Testis (tissue), 3 donors: Measurements from ENCODE around the gene COX7B2. TPM values are rescaled to one million over a fixed set of nuclear protein-coding genes. Genes with fewer than 3 reads are reported as not detected.

Source experiments
- DNase-seq: peaks from one replicate; pipeline ENCODE4 v3.0.0-alpha.2; 2019
- H3K27ac ChIP-seq, 2 donors: fragments of 200-600 bp; sonication (generic); one replicate each; pipeline ENCODE4 v1.5.1; 2019
- H3K27me3 ChIP-seq: fragments of 200-600 bp; sonication (generic); one replicate; pipeline ENCODE4 v1.5.1; 2019
- H3K36me3 ChIP-seq: fragments of 200-600 bp; sonication (generic); one replicate; pipeline ENCODE4 v1.5.1; 2017; ENCODE audit warnings: low read depth; ENCODE audit errors: missing control alignments
- H3K4me1 ChIP-seq: fragments of 200-600 bp; sonication (generic); one replicate; pipeline ENCODE4 v1.5.1; 2019
- H3K4me3 ChIP-seq, 2 donors: fragments of 200-600 bp; sonication (generic); one replicate each; pipeline ENCODE4 v1.5.1; 2017 to 2019
- H3K9me3 ChIP-seq: fragments of 200-600 bp; sonication (generic); one replicate; pipeline ENCODE4 v1.5.1; 2017
- POLR2A ChIP-seq: fragments of 450-650 bp; IDR thresholded peaks from one replicate; pipeline ENCODE4 v1.6.1; 2017; ENCODE audit warnings: antibody characterized with exemption, mild to moderate bottlenecking, moderate library complexity
- WGBS, 2 donors: methylation state at CpG; one replicate each; pipeline ENCODE4 v1.1.5; 2018; 5-methylcytosine and 5-hydroxymethylcytosine counted together
- intact Hi-C: fragments of 100-400 bp; cut with DNase I; formaldehyde crosslinking; loops from one replicate; pipeline ENCODE4 v1.15.1; 2023; ENCODE audit warnings: low total_unique reads
- polyA plus RNA-seq: library from polyadenylated mRNA; stranded (reverse); fragments of 350-450 nt; fragmentation: Illumina TruSeq; extraction: RNeasy Lipid Tissue Mini Kit (QIAGEN cat#74804); gene quantifications from one replicate; pipeline ENCODE4 v1.2.3, GENCODE V29; 2014; ENCODE audit warnings: low read depth, low replicate concordance; ENCODE audit not compliant: insufficient read depth
- total RNA-seq, 2 donors: library from RNA; depleted of rRNA; stranded (reverse); fragments of >200 nt; gene quantifications; one replicate each; pipeline ENCODE4 v1.2.3, GENCODE V29; 2016
- TF ChIP-seq, protein P1 (sequence below), 3 experiments: fragments of 450-650 bp in 2 of 3; fragments of 200-600 bp in 1 of 3; sonication (generic) in 1 of 3; IDR thresholded peaks; one replicate each; pipeline ENCODE4 v1.5.1; 2016 to 2019; ENCODE audit warnings: antibody characterized with exemption in 3 of 3, mild to moderate bottlenecking in 2 of 3, moderate library complexity in 1 of 3

The COX7B2 gene
- total and polyA plus RNA-seq, 3 donors from 2014 or later = 14.3 to 199 (median 17.0) TPM

DNA sequence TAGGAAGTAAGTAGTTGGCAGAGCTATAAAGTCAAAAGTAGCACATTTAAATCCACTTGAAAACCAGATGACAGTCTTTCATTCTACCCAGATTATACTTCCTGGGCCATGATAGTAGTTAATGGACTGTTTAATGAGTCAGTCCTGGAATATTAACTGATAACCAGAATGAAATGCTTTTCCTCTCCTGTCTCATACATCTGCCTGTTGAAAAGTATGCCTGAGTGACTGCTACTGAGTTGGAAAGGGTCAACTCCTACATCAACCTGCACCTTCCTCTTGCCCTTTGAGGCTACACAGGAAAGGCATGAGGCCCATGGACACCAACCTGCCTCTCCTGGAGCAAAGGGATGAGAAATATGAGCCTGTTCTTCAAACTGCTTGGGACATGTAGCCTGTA is 36.0 kb upstream of the COX7B2 start:
- no peaks in the 10 kb centered on the region for H3K27me3 ChIP-seq
- no peaks in the 10 kb centered on the region for H3K9me3 ChIP-seq
- intact Hi-C loops = no loop called here
- no peak overlapping the region for H3K27ac ChIP-seq
- no peak overlapping the region for H3K4me3 ChIP-seq
- H3K36me3 ChIP-seq = no peaks in the 10 kb centered on the region
- DNase-seq = no peak
- H3K4me1 ChIP-seq = no peaks in the 10 kb centered on the region
- TF ChIP-seq, protein P1, sequence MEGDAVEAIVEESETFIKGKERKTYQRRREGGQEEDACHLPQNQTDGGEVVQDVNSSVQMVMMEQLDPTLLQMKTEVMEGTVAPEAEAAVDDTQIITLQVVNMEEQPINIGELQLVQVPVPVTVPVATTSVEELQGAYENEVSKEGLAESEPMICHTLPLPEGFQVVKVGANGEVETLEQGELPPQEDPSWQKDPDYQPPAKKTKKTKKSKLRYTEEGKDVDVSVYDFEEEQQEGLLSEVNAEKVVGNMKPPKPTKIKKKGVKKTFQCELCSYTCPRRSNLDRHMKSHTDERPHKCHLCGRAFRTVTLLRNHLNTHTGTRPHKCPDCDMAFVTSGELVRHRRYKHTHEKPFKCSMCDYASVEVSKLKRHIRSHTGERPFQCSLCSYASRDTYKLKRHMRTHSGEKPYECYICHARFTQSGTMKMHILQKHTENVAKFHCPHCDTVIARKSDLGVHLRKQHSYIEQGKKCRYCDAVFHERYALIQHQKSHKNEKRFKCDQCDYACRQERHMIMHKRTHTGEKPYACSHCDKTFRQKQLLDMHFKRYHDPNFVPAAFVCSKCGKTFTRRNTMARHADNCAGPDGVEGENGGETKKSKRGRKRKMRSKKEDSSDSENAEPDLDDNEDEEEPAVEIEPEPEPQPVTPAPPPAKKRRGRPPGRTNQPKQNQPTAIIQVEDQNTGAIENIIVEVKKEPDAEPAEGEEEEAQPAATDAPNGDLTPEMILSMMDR (IDR thresholded peaks at IDR 0.05) = no peak
- no peak for TF ChIP-seq POLR2A

DNA sequence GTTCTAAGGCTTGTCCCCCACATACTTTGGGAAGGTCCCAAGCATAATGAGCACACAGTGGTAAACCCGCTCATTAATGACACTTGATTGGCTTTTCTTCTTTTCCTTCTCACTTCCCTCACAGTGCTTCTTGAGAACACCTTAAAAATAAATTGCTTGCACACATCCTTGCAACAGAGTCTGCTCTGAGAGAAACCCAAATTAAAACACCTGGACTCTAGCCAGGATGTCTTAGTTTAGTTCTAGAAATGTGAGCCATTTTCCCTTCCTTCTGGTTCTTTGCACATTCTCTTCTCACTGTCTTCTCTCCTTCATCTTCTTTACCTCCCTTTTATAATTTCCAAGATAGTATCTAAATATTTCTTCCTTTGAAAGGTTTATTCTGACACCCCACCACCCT is 35.3 kb upstream of the COX7B2 start:
- no peaks in the 10 kb centered on the region for H3K36me3 ChIP-seq
- H3K4me1 ChIP-seq = no peaks in the 10 kb centered on the region
- TF ChIP-seq, protein P1 (IDR thresholded peaks at IDR 0.05) = no peak
- no peak for TF ChIP-seq POLR2A
- H3K27me3 ChIP-seq = no peaks in the 10 kb centered on the region
- intact Hi-C loops = no loop called here
- no peak overlapping the region for H3K4me3 ChIP-seq
- no peak for DNase-seq
- 91 to 94% methylated on average over 1 of the region's 1 CpG for WGBS, 2 donors
- no peaks in the 10 kb centered on the region for H3K9me3 ChIP-seq
- no peak overlapping the region for H3K27ac ChIP-seq

DNA sequence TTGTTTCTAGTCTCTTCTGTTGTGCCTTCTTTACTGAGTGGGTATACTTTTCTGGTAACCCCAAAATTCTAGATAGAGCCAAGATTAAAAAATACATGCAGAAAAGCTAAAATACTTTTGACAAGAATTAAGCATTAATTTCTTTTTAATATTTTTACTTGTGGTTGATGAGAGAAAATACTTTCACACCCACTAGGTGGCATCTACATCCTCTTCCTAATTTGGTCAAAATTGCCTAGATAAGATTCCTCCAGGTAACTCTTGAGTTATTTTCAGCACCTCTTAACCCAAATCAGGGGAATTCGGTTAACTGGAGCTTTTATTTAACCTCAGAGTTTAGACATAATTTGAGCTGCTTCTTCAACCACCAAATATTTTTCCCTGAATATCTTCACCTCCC is 28.4 kb upstream of the COX7B2 start:
- no peak for DNase-seq
- intact Hi-C loops = no loop called here
- Histone ChIP-seq H3K4me1 (no peaks in the 10 kb centered on the region), H3K9me3 (no peaks in the 10 kb centered on the region), H3K27me3 (no peaks in the 10 kb centered on the region), H3K27ac (no peak overlapping the region), H3K36me3 (no peaks in the 10 kb centered on the region), H3K4me3 (no peak overlapping the region)
- WGBS, 2 donors = 61 to 70% methylated on average over 1 of the region's 1 CpG
- TF ChIP-seq, protein P1 (IDR thresholded peaks at IDR 0.05) = no peak
- no peak for TF ChIP-seq POLR2A

DNA sequence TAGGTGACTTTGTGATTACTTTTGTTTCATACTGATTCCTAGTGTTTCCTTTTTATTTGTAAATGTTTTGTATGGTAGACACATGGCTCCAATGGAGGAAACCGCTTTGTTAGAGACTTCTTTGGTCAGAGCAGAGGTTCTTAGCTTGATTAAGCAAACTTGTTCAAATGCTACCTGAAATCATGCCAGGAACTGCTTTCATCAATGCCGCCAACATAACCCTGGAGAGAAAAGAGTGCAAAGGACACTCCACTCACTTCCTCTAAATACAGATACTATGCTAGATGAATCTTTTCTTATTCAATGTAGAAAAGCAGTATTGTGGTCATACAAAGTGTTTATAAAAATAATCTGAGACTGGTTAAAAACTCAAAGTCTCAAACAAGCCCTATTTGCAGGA is 25.7 kb upstream of the COX7B2 start:
- DNase-seq = no peak
- TF ChIP-seq, protein P1 (IDR thresholded peaks at IDR 0.05) = no peak
- TF ChIP-seq POLR2A = no peak
- H3K4me3 ChIP-seq = no peak overlapping the region
- no peaks in the 10 kb centered on the region for H3K9me3 ChIP-seq
- no peaks in the 10 kb centered on the region for H3K27me3 ChIP-seq
- no peaks in the 10 kb centered on the region for H3K4me1 ChIP-seq
- intact Hi-C loops = no loop called here
- WGBS, 2 donors = 80 to 85% methylated on average over 2 of the region's 2 CpGs
- H3K36me3 ChIP-seq = no peaks in the 10 kb centered on the region
- no peak overlapping the region for H3K27ac ChIP-seq

DNA sequence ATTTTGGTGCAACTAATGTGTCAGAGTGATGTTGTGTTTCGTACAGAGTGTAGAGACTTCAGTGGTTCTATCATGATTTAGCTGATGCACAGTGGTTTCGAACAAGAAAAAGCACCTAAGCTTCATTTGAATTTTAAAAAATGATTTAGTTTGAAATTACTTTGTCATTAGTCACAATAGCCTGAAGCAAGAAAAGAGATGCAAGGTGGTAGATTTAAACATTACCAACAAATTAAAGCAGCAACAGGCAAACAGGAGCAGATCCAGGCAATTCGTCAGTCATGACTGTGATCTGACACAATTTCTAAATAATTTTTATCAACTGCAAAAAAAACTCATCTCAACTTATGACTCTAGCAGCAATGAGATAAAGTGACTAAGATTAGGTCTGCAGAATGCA is 24.6 kb upstream of the COX7B2 start:
- no peaks in the 10 kb centered on the region for H3K9me3 ChIP-seq
- no peaks in the 10 kb centered on the region for H3K27me3 ChIP-seq
- WGBS, 2 donors = 82 to 86% methylated on average over 3 of the region's 3 CpGs
- H3K4me3 ChIP-seq = no peak overlapping the region
- TF ChIP-seq, protein P1 (IDR thresholded peaks at IDR 0.05) = no peak
- TF ChIP-seq POLR2A = no peak
- DNase-seq = no peak
- no peaks in the 10 kb centered on the region for H3K4me1 ChIP-seq
- no peak overlapping the region for H3K27ac ChIP-seq
- intact Hi-C loops = no loop called here
- no peaks in the 10 kb centered on the region for H3K36me3 ChIP-seq
